ENCODE measurements around the gene KLRC4.

DNA sequence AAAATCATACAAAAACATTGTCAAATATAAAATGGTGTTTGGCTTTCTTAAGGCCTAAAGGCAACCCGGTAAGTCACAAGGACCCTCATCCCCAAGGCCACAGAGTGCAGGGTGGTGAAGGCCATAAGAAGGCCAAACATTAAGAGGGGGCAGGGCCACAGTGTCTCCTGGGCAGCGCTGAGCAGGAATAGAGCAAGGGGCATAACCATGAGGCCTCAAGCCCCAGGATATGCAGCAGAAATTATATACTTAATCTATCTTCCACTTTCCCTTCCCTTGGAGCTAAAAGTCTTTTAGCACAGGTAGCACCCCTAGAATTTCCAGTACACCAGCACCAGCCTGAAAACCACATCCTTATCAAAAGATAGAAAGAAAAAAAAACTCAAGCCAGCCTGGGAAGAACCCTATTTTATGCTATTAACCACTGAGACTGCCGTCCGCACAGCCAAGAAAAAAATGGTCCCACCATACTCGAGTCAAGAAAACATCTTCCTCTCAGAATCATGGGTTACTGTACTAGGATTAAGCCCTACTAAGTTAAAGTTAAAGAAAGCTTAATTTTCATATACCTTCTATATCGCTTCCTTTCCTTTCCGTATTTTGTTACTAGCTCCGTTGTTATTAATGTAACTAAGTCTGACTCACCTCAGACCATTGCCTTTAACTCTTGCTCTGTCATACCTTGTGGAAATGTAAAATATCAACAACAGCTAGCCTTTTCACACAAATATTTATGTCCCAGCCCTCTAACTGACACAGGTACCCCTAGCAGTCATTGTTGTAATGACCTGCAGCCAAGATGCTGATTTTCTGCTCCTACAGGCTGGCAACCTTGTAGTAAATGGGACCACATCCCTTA lies 39.8 kb downstream of the KLRC4 start:
- no peak for TF ChIP-seq CTCF (conservative IDR thresholded peaks at IDR 0.05 in 1 of 2, IDR thresholded peaks at IDR 0.05 in 1 of 2; ENCODE audit: low read depth in 1 of 2, low read length in 2 of 2)
- no peak for TF ChIP-seq EZH2 (IDR thresholded peaks at IDR 0.05; ENCODE audit: low read length, missing control alignments)

All from fibroblast of lung (primary cell).